ENCODE data around the gene OSBPL2.

OSBPL2 gene

DNA sequence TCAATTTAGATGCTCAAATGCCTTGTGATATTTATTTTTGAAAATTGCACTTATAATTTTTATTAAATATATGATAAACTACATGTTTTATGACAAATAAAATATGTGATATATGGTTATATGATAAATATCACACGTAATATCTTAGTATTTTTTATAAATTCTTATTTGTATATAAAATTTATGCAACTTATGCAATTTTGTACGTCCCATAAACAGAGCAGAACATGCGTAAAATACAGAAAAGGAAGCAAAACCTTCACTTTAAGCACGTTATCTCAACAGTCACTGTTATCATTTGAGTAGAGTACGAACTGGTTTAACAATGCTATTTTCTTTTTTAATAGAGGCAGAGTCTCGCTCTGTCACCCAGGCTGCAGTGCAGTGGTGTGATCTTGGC, 48.8 kb downstream of the OSBPL2 start:
- DNase-seq: no peak

DNA sequence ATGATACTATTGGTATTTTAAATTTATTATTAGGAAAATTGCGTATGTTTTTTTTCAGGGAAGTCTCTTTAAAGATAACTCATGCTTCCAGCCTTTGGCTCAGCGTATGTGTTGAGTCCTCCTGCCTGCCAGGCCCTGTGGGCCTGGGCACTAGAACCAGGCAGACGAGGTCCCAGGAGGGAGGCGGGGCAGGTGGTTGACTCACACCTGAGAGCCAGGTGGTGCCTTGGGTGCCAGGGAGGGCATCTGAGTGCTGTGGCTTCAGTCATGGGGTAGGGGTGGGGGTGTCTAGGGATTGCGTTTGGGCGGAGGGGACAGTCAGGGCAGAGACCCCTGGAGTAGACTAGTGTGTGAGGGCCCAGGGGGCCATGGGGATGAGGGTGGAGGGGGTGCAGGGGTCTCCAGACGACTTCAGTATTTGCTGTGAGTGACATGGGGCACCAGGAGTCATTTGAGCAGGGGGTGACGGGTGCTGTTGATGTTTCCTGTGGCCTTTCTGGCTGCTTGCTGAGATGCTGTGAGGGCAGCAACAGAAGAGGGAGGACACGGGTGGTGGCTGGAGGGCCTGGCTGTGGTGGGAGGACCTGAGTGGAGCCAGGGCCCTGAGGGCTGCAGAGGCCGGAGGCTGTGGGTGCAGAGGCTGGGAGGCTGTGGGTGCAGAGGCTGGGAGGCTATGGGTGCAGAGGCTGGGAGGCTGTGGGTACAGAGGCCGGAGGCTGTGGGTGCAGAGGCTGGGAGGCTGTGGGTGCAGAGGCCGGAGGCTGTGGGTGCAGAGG, 49.6 kb downstream of the OSBPL2 start:
- DNase-seq: no peak

DNA sequence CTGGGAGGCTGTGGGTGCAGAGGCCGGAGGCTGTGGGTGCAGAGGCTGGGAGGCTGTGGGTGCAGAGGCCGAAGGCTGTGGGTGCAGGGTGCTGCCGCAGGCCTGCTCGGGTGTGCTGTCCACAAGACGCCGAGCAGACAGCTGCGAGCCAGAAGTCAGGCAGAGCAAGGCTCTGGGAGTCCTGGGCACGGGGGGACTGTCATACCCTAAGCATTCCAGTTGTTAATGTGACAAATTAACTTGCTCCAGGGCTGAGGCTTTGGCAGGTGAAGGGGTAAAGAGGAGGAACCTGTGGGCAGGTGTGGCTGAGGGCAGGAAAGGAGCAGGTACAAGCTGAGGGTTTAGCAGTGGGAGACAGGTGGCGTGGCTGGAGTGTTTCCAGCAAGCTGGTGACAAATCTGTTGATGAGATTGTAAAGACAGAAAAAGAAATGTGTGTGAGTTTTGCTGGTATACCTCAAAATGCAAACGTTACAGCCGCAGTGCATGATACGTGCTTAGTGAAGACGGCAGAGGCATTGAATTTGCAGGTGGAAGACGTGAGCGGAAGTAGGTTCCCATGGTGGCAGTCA, 50.3 kb downstream of the OSBPL2 start:
- DNase-seq: no peak

DNA sequence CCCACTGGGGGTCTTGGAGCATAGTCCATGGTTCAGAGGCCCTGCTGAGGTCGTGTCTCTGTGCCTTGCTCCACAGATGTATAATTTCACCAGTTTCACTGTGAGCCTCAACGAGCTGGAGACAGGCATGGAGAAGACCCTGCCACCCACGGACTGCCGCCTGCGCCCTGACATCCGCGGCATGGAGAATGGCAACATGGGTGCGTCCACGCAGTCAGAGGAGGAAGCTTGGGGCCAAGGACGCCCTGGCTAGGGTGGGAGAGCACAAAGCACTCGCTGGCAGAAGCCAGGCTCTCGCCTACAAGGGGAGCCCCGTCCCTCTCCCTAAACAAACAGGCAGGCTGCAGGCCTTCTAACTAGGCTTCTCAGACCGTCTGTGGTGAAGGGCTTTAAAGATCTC, 50.8 kb downstream of the OSBPL2 start:
- no peak for DNase-seq

DNA sequence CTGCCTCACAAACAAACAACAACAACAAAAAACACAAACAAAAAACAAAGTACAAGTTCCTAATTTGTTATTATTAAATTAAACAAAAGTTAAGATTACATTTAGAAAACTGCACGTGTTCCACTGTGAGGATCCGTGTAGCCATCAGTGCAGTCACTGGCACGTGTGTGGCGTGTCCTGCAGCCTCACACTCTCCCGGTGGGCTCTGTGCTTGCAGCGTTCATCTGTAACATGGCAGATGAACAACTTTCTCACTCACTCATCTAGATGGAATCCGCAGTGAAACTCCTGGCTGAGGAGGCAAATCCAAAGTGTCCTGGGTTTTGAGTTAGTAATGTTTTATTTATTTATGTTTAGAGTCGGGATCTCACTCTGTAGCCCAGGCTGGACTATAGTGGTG, 51.6 kb downstream of the OSBPL2 start:
- no peak for DNase-seq

DNA sequence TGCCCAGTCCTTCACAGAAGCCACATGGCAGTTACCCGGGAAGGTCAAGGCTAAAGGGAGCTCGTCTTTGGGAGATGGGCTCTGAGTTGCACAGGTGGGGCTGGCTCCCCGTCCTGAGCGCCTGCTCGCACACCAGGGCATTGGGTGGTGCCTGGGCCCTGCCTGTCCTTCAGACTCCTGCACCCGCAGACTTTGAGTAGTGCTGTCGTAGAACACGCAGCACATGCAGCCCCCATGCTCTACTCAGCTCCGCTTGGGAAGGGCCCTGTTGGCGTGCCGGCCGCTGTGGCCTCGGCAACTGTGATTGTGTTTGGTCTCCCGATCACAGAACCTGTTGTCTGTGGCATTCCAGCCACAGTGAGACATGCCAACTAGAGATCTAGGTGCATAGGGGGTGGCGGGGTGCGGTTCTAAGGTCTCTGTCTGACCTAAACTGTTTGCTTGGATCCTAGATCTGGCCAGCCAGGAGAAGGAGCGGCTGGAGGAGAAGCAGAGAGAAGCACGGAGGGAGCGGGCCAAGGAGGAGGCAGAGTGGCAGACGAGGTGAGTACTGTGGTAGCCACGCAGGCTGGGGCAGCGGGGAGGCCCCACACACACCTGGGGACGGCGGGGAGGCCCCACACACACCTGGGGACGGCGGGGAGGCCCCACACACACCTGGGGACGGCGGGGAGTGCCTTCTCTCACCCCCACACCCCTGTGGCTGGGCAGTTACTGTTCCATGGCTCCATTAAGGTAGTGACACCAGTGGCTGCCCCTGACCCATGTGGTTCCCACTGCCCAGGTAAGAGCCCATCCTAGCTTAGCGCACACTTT, 53.1 kb downstream of the OSBPL2 start:
- no peak for DNase-seq

DNA sequence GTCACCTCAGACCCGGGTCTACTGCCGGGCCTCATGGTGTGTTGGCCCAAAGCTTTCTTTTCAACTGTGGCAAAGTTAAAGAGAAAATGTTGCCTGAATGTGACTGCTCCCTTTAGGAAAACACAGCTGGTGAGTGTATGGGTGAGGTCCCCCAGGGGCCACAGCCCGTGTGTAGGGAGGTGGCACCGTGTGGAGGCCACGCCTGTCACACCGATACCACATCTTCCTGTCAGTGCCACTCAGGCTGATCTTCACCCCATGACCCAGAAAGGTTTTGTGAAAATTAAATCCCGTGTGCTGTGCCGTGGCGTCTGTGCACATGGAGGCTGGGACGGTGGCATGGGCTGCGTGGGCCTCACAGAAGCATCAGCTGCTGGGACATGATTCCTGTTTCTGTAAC, 53.8 kb downstream of the OSBPL2 start:
- peak; percentile 12 for DNase-seq

DNA sequence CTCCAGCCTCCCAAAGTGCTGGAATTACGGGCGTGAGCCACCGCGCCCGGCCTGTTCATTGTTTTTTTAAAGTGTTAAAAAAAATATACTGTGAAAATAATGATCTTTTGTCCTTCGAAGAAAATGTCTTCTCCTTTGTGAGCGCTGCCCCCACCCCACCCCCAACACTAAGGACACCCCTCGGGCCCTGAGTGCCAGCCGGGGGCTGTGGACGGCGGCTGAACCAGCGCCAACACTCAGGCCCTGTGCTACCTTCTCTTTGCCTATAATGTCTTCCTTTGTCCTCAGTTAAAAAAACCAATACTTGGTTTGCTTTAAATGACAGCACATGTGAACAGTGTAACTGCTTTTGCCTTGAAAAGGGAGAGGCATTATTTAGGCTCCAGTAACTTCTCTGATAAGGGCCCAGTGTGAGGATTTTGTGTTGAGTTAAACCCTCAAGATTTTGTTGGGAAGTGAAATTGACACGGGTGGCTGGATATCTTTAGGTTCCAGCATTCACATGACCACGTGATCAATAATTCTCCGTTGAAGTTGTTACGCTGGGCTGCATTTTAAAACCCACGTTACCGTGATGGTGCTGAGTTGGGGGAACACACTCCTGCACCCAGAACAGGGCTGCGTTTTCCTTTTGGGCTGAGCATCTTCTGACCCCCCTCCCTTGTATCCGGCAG, 54.9 kb downstream of the OSBPL2 start:
- no peak for DNase-seq

DNA sequence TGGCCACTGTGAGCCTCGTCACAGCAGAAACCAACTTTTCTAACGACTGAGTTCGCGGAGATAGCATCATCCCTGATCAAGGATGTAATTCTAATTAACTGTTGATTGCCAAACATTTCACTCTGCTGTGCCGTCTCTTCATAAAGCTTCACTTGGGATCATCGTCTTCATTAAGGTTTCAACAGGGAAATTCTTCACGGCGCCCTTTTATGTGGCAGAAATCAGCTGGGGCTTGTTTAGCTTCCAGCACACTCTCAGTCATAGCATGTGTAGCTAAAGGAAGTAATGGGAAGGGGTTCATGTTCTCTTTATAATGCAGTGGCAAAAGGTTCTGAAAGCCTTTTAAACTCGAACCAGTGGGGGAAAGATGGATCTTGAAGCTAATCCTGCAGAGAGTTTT, 55.6 kb downstream of the OSBPL2 start:
- DNase-seq: no peak

DNA sequence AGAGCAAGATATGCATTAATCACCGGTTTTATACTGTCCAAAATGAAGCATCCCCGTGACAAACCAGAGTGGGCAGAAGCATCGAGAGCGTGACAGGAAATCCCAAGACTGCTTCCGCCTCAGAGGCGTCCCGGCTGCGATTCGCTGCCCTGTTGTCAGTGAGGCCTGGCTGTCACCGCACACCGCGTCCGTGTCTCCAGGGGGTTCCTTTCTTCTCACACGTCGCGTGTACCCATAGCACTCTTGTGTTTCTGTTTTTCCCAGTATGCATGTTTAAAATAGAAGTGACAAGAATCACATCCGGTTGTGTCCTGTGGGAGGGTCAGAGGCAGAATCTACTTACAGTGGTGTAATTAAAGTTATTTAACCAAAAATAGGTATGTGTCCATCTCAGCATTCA, 56.2 kb downstream of the OSBPL2 start:
- DNase-seq: no peak

DNA sequence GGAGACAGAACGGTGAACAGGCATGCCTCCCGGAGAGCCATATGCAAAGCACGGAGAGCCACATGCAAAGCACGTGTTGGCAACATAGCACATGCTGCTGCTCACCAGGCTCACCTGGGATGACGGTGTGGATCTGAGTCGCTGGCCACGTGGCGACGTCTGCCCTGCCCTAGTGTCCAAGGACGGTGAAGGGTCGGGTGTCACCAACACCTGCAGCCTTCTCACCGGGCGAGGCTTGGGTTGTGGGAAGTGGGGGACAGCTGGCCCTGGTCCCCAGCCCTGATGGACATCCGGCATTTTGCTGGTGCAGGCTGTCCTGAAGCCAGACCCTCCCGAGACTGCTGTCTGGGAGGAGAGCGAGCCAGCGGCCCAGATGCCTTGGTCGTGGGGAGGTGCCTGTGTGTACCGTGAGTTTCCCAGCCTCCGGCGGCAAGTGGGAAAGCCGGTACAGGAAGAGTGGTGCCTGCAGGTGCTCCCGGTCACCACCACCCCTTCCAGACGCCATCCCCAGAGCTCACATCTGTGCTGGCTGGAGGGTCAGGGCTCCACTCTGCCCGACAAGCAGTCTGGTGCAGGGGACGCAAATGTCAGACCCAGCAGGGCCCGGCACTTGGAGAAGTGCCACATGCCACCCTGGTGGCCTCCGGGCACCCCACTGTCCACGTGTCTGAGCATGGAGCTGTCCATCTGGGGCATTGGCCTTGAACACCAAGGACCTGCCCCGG, 58.6 kb downstream of the OSBPL2 start:
- DNase-seq: no peak

DNA sequence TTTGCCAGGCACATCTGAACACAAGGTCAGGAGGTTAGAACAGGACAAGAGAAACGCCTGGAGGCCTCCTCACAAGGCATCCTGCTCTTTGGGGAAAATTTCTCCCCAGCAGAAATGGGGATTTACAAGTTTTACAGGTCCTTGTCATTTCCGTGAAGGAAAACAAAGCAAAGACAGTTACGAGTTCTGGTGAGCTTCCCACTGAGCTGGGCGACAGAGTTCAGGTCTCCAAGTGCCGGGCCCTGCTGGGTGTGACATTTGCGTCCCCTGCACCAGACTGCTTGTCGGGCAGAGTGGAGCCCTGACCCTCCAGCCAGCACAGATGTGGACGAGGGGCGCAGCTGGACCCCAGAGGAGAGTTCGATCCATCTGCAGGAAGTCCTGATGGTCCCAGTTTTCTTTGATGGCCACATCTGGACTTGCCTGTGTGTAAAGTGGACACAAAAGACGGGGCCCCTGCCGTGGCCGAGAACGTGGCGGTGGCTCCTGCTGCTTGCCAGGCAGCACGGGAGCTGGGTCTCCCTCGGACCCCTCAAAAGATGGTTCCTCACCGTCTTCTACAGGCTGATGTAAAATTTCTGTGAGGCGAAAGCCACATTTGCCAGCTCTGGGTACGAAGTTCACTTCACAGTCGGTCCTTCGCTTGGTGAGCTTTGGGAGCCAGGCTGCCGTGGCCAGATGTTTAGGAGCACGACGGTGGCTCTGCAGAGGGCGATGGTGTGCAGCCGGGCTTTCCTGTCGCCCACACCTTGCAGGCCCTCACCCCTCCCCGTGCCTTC, 59.3 kb downstream of the OSBPL2 start:
- DNase-seq: no peak

DNA sequence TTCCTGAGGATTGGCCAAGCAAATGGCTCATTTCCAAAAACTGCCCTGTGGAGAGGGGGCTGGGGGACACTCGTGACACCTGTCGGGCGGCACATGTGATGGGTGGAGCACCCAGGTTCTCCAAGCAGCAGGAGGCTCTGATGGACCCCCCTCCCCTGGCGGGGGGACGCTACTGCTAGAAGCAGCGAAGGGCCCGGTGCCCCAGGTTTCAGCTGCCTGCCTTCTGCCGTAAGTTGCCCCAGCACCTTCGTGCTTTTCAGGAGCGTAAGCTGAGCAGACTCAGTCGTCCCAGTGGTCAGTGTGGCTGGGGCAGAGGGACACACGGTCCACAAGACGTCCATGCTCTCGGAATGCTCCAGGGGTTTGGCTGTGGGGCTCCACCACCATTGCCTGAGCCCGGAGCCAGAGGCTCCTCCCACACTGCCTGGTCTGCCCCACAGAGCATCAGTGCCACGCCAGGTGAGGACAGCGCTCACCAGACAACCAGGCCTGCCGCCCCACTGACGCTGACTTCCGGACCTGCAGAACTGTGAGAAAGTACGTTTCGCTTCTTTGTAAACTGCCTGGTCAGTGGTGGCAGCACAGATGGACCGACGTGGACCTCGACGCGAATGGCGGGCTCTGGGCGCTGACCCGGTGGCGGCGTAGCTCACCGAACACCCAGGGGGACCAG, 60.4 kb downstream of the OSBPL2 start:
- DNase-seq: no peak

DNA sequence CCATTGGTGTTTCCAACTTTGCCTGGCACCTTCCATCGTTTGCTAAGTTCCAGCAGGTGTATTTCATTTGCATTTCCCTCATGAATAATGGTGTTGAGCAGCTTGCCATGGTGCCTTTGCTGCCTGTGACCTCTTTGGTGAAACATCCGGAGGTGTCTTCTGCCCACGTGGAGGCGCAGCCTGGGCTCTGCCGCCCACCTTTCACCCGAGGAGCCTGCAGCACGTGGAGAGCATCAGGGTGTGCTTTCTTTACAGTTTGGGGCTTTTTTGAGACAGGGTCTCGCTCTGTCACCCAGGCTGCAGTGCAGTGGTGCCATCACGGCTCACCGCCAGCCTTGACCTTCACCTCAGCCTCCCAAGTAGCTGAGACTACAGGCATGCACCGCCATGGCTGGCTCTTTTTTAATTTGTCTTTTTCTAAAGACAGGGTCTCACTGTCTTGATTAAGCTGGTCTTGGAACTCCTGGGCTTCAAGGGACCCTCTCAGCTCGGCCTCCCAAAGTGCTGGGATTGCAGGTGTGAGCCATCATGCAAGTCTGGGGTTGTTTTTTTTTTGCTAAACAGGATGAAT, 61.4 kb downstream of the OSBPL2 start:
- no peak for DNase-seq

DNA sequence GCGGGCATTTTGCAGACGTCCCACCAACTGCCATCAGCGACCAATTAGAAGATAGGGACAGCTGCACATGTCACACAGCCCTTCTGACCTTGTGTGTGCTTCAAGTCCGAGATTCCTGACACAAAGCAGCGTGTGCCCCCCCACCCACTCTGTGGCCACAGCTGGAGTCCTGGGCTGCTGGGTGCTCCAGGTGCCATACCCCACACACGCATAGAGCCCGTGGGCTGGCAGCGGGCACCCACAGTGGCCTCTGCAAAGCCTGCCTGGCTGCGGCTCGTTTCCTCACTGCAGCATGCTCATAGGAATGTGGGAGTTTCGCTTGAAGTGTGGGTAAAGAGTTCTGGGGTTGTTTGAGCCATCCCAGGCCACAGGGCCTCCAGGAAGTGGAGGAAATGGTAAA, 62.0 kb downstream of the OSBPL2 start:
- DNase-seq: no peak

DNA sequence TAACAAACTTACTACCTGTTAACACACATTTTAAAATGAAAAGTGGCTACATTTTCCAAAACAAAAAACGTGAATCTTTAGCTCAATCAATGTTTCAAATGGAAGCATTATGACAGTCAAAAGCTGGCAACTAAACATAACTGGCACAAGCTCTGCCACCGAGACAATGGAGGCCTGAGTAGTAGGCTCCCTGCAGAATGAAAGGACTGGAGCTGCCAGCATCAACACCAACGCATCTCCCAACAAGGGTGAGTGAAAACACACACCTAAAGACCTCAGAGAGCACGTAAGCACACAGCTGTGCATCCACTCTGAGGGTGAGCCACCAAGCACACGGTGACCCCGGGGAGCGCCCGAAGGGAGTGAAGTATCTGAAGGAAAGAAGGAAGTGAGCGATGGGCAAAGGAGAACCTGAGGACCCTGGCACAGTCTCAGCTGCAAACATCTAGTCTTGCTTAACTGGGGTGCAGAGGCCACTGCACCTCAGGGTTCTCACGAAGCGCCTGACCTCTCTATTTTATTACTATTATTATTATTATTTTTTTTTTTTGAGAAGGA, 62.9 kb downstream of the OSBPL2 start:
- no peak for DNase-seq

DNA sequence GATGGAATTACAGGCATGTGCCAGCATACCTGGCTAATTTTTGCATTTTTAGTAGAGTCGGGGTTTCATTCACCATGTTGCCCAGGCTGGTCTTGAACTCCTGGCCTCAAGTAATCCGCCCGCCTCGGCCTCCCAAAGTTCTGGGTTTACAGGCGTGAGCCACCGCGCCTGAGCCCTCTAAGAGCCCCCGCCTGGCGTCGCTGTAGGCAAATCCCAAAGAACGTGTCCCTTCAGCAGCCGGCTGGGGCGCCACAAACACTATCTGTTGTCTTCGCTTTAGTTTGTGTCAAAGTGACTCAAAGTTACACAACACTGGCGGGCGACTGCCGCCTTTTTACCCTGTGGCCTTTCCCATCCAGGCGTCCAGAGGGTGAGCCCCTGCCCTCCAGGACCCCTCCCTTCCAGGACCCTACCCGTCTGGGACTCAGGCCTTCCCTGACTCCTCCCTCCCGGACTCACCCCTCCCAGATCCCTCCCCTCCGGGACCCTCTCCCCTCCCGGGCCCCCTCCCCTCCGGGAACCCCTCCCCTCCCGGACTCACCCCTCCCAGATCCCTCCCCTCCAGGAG, 63.5 kb downstream of the OSBPL2 start:
- DNase-seq: peak; percentile 82

DNA sequence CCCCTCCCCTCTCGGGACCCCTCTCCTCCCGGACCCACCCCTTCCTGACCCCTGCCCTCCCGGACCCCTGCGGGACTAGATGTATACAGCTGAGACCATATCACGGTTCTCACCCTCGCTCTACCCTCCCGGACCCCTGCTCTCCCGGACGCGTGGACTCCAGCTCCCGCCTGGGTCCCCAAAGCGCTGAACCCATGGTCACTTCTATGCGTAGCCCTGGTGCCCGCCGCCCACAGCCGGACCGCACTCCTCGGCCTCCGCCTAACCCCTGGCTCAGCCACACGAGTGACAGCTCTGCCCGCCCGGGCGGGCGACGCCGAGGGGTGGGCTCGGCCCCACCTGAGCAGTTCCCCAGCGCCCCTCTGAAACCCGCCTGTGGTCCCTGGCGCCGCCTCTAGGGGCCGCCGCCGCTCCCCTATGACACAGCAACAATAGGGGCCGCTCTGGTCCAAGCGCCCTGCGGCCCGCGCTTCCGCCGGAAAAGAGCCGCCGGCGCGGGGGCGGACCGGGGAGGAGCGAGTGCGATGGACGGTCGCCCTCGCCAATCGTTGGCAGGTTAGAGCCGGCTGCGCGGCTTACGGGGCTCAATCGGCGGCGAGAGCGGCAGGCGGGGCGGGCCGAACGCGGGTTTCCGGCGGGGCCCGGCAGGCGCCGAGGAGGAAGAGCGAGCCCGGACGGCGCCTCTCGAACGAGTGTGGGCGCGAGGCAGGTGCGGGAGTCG, 64.2 kb downstream of the OSBPL2 start, which contains the start of gene ADRM1:
ADRM1 (plus strand) TSS at position 657 of the 721 bp plus-strand sequence. CDS start 572 bp downstream, outside the sequence.
- peak; percentile 97 for DNase-seq

DNA sequence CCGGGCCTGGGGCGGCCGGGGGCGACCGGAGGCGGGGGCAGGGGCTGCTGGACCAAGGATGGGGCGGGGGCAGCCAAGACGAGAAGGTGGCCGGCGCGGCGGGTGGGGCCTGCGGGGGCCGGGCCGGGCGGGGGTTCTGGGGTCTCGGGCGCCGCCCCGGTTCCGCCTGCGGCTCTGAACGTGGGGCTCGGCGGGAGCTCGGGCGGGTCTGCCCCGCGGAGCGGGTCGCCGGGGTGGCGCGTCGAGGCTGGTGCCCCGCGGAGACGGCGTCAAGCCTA, 64.7 kb downstream of the OSBPL2 start:
- no peak for DNase-seq

Data from activated effector memory CD4-positive, alpha-beta T cell treated with Interleukin-2 at 50 U/mL for 16 hours (primary cell).